C4-2B (cell line): ENCODE measurements around the gene ARHGAP22.

Source experiments
- H3K27ac ChIP-seq: fragments of 450-650 bp; 2 replicates; pipeline ENCODE4 v1.5.1; 2017
- CTCF ChIP-seq: fragments of 450-650 bp; conservative IDR thresholded peaks from 2 replicates; pipeline ENCODE4 v1.5.1; 2017; ENCODE audit warnings: mild to moderate bottlenecking
- ZFX ChIP-seq: fragments of 450-650 bp; IDR thresholded peaks from 2 replicates; pipeline ENCODE4 v1.6.1; 2017

Gene ARHGAP22

DNA sequence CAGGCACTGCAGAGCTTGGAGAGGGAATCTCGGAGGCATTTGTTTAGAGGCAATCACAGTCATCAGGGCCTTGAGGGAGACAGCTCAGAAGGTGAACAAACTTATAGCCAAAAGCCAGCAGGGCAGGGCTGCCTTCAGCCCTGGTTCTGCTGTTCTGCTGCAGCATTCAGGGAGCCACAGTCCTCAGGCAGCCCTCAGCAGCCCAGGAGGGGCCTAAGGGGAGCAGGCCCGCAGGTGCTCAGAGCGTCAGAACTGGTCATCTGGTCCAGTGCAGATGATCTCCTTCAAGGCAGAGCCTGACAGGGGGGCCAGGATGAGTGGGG, 84.7 kb downstream of the ARHGAP22 start:
- TF ChIP-seq CTCF (no peak), ZFX (no peak)
- H3K27ac ChIP-seq = no peak overlapping the region

GRCh38 chr10:48519481-48520183, 85.2 kb downstream of the ARHGAP22 start:
- no peak overlapping the region for H3K27ac ChIP-seq
- no peak for TF ChIP-seq ZFX
- no peak for TF ChIP-seq CTCF

DNA sequence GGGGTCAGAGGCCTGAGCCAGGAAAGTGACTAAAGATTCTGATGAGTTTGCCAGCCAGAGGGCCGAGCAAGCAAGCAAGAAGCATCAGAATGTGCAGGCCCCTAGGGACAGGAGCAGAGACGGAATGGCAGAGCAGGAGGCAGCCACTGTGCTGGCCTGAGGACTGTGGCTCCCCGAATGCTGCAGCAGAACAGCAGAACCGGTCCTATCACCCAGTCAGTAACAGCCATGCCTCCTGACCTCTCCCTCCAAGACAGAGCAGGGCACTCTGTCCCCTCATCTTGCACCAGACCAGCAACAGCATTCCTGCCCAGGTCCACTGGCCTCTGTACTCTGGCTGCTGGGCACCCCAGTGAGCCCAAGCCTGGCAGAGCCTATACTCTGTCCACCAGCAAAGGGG, 85.9 kb downstream of the ARHGAP22 start:
- no peak overlapping the region for H3K27ac ChIP-seq
- TF ChIP-seq ZFX (no peak), CTCF (no peak)

DNA sequence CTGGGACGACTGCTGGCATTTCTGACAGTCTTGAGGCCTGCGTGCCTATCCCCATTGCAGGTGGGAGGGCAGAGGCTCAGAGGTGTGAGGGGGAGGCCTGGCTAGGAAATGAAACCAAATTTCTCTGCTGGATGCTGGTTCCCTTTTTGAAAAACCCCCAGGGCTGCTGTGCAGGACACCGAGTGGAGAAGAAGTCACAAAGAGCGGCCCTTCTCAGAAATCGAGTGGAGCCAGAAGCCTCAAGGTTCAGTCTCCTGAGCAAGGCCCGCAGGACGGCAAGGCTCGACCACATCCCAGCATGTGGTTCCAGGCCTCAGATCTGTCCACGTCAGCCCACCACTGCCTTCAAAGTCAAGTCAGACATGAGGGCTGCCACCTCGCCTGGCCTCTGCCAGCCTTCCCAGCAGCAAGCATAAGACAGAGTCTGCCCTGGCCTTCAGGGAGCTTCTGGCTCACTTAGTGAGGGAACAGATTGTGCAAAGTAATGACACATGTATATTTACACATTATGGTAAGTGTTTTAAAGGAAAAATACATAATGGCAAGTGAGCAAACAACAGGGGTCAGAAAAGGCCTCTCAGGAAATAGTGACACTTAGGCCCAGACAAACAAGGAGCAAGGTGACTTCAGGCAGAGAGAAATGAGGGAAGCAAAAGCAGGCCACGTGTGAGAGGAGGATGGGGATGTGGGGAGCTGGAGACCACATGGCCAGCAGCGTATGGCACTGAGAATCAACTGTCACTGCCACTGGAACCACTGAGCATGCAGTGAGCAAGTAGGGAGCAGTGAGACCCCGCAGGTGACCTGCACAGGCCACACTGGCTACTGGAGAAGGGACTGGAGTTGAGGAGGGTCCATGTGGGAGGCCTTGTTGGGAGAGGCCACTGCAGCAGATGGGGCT, 86.7 kb downstream of the ARHGAP22 start:
- H3K27ac ChIP-seq = no peak overlapping the region
- peak; percentile 11; the same call in 1 of the 2 replicates for TF ChIP-seq ZFX
- no peak for TF ChIP-seq CTCF

DNA sequence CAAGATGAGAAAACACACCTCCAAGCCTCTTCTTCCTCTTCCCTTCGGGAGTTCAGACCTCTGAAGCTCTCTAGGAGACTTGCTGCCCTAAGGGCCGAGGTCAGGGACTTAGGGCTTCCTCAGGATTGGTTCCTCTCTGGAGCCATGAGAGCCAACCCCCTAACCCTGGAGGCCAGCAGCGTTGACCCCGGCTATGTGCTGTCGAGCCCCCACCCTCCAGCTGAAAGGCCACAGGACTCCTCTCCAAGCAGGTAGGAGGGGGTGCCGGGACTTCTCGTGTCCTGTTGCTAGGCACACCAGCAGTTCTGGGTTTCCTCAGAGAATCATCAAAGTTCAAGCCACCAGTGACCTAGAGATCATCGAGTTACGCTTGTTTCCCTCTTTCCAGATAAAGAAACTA, 87.4 kb downstream of the ARHGAP22 start:
- TF ChIP-seq CTCF (no peak), ZFX (no peak)
- no peak overlapping the region for H3K27ac ChIP-seq

- no peak for TF ChIP-seq CTCF
- no peak for TF ChIP-seq ZFX
- H3K27ac ChIP-seq = no peak overlapping the region
These were observed 88.0 kb downstream of the ARHGAP22 start for GRCh38 chr10:48516911-48517310.

GRCh38 chr10:48514916-48515315, 90.0 kb downstream of the ARHGAP22 start:
- no peak overlapping the region for H3K27ac ChIP-seq
- no peak for TF ChIP-seq ZFX
- no peak for TF ChIP-seq CTCF
